GM21381 (cell line): ENCODE results near the gene TRNP1.
A peak's percentile ranks its signal among the peaks of the same experiment; 100 is the strongest.
"Not testable (repeated sequence)": the region's sequence is repeated elsewhere in the genome, so short reads cannot be mapped to it uniquely, and the experiment has no call there.

ENCODE experiments used
- ATAC-seq: cut with Tn5 transposase; IDR thresholded peaks from one replicate; pipeline ENCODE4 v1.9.1; 2021; ENCODE audit warnings: mild to moderate bottlenecking, moderate library complexity; ENCODE audit not compliant: unreplicated experiment

The TRNP1 gene, protein sequence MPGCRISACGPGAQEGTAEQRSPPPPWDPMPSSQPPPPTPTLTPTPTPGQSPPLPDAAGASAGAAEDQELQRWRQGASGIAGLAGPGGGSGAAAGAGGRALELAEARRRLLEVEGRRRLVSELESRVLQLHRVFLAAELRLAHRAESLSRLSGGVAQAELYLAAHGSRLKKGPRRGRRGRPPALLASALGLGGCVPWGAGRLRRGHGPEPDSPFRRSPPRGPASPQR

DNA sequence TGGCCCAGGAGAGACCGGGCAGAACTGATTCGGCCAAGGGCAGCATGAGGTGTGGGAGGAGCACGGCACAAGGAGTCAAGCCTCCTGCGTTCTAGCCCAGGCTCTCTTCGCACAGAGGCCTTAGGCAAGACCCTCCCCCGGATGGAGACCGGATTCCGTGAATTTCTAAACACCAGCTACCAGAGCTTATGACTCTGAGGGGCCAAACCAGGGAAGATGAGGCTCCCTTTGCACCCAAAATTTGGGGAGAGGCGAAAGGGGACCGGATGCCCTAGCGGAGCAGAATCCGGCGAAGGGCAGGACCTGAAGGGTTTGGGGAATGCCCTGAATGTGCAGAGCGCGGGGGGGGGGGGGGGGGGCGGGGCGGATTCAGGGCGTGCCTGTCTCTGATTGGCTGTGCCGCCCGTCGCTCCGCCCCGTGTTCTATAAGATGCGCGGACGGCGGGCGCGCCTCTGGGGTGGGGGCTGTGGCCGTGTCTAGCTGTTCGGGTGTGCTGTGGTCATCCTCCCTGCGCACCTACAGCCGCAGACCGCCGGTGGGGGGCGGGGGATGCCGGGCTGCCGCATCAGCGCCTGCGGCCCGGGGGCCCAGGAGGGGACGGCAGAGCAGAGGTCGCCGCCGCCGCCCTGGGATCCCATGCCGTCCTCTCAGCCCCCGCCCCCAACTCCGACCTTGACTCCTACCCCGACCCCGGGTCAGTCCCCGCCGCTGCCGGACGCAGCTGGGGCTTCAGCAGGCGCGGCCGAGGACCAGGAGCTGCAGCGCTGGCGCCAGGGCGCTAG is at the start of gene TRNP1:
Gene TRNP1, plus strand, starts transcription at position 456 of the 783 bp plus-strand sequence. Its CDS starts 95 bp downstream, at position 551.
- peak; percentile 56 for ATAC-seq

DNA sequence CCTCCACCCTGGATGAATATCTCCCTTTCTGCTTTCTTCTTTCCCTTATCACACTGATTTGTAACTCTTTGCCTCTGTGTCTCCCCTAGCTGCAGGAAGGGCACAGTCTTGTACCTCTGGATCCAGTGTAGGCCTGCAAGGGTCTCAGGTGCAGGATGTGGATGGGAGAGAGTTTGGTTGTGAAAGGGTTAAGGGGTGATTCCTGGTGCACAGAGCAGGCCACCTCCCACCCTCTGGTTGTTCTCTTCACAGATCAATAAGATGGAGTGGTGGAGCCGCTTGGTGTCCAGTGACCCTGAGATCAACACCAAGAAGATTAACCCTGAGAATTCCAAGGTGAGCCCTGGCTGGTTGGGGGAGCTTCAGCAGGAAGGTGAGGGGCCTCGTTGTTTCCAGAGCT is 48.4 kb upstream of the TRNP1 start:
- no peak for ATAC-seq

DNA sequence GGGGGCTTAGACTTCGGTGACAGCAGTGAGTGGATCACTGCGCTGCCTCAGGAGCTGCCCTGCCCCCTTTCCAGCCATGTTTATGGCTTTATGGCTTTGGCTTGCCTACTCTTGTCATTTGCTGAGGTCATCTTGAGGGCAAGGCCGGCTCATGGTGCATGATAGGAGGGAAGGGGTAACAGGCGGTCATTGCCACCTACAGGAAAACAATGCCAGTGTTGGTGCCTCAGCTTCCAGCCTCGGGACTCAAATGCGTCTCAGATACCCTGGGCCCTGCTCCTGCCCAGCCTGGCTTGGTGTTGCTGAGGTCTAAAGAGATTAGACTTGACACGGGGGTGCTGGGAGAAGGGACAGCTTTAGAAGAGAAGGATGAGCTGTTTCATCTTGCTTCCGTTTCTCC is 47.8 kb upstream of the TRNP1 start:
- no peak for ATAC-seq

DNA sequence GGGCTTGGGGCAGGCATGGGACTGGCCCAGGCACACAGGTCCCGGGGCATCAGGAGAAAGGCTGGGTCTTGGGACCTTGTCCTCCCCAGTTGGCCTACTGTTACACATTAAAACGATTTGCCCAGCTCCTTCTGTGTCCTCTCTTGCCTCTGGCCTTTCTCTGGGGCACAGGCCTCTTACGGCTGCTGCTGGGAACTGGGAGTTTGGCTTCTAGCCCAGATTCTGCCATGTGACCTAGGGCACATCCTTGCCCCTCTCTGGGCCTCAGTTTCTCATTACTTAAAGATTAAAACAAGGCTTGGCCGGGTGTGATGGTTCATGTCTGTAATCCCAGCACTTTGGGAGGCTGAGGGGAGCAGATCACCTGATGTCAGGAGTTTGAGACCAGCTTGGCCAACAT is 47.2 kb upstream of the TRNP1 start:
- ATAC-seq: no peak

DNA sequence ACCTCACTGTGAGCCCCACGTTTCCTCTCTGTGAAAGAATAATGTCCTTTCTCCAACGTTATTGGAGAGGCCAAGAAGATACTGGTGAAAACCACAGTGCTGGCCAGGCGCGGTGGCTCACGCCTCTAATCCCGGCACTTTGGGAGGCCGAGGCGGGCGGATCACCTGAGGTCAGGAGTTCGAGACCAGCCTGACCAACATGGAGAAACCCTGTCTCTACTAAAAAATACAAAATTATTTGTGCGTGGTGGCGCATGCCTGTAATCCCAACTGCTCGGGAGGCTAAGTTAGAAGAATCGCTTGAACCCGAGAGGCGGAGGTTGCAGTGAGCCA is 44.8 kb upstream of the TRNP1 start:
- ATAC-seq: not testable (repeated sequence)

DNA sequence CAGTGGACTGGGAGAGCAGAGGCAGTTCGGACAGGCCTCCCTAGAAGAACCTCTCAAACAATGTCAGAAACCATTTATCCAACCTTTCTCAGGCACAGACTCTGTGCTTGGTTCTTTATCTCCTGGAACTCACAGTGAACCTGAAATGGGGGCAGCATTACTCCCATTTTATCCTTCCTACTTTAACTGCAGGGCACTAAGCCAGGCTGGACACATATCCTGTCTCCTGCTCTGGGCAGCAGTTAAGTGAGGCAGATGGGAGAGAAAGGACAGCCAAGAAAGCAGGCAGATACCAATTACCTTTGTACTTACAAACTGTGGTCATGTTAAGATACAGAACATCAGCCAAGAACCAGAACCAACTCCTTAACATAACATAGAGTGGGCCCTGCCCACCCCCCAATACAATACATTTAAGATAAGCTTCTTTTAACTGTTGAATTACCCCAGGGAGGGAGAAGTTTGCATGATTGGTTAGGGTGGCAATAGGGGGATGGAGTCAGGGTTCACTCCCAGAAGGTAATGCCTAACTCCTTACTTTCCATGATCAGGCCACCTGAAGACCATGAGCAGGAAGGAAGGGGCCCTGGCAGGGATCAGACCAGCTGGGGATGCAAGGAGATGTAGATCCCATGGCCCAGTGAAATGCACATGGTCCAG is 44.1 kb upstream of the TRNP1 start:
- ATAC-seq: no peak

DNA sequence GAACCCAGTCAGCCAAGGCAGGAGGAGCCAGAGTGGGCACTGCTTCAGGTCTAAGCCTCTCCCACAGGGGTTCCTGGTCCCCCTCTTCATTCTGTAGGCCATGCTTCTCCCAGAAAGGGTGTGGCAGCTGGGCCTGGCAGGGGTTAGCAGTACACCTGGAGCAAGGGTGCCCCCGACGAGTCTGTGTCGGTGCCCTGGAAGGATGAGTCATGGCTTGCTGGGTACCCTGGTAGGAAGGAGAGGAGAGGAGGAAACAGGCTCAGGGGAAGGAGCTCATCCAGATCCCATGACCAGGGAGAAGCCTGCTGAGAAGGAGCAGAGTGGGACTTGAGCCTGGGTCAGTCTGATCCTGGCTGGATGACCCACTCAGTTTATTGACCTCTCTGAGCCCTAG is 43.6 kb upstream of the TRNP1 start:
- ATAC-seq: no peak

DNA sequence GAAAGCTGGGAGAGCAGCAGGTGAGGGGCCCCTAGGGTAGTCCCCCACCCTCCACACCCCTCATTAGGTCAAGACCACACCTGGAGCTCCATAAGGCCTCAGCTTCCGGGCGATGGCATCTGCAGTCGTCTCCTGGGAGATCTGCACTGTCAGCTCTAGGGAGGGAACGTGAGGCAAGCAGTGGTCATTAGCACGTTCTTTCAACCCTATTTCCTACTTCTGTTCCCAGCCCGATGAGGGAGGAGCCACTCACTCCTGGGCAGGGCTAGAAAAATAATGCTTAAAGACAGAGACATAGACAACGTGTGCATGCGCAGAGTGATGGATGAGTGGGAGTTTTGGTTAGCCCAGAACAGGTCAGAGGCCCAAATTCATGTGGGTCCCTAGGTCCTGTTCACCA is 42.9 kb upstream of the TRNP1 start:
- ATAC-seq: no peak

DNA sequence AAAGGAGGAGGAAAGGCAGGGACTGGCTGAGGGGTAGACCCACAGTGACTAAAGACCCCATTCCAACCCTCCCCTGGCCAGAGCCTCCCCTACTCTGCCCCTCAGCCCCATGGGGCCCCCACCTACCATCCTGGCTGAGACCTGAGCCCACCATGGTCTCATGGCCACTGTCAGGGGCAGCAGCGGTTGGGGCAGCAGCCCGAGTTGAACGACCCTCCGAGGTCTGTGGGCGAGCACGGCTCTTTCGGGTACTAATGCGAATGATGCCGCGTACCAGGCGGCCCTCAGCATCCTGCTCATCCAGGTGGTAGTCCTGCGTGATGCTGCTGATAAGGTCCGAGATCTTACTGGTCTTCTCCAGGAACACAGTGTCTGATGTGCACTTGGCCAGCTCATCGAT is 42.3 kb upstream of the TRNP1 start:
- ATAC-seq: no peak

DNA sequence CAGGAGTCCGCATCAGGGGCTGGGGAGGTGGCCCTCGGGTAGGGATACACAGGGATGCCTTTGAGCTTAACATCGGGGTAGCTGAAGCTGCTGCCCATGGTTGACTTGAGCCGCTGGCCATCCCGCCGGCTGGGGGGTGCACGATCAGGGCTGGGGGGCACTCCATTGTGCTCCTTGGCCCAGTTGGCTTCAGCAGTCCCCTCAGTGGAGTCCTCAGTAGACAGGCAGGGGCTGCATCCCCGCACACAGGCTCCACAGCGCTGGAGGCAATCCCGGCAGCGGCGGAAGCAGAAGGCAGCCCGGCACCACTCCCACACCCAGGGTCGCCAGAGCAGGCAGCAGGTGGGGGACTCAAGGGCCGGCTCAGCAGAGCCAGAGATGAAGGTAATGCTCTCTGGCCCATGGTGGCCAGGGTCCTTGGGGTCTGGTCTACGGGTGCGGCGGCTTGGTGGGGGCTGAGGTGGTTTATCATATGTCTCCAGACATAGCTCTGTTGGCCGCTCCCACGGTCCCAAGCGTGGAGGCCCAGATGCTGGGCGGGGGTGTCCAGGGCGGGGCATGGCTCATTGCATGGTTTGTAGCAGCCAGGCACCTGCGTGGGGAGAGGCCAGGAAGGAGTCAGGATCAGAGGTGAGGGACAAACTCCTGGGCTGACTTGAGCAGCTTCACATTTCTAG is 41.5 kb upstream of the TRNP1 start:
- ATAC-seq: no peak

DNA sequence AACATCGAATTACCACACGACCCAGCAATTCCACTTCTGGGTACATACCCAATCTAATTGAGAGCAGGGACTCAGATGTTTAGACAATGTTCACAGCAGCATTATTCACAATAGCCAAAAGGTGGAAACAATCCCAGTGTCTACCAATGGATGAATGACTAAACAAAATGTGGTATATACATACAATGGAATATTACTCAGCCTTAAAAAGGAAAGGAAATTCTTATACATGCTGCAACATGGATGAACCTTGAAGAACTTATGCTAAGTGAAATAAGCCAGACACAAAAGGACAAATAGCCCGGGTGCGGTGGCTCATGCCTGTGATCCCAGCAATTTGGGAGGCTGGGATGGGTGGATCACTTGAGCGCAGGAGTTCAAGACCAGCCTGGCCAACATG is 40.1 kb upstream of the TRNP1 start:
- no peak for ATAC-seq

DNA sequence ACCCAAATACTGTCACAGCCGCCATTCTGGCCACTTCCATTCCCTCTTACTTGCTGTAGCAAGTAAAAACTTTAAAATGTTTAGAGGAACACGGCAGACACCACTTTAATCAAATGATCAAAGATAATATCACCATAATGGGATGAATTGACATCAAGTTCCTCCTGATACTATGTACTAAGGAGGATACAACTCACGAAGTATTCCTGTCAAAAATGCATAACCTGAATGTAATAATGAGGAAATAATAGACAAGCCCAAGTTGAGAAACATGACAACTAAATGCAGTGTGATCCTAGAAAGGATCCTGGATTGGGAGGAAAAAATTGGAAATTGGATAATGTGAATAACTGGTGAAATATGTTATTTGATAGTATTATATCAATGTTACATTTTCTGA is 37.2 kb upstream of the TRNP1 start:
- no peak for ATAC-seq

DNA sequence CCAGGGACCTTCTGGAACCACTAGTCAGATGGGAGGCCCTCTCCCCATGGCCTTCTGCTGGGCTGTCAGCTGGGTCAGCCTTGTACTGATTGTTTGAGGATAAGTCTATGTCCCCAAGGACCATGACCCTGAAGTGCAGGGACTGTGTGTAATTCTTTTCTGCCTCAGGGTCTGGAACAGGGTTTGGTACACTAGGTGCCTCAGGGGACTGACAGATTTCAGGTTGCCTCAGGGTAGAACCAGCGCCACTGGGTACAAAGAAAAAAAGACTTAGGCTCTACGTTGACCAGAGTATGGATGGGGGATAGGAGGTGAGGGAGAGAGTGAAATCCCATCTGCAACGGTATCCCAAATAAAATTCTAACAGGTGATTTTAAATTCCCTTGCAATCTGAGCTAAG is 36.2 kb upstream of the TRNP1 start:
- ATAC-seq: no peak

DNA sequence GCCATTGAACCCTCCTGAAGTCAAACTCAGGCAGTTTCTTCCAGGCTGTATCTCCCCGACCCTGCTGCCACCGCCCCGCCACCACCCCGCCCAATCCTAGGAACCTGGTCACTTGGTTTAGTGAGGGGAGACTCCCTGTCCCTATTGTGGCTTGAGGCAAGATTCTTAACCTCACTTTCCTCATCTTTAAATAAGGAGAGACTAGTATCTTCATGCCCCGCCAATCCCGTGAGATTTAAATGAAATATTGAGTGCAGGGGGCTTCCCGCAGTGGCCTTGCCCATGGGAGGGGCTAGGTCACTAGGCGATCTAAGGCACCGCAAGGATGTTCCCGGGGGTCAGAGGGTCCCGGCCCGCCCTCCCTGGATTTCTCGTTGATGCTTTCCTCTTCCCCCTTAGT is 34.2 kb upstream of the TRNP1 start:
- no peak for ATAC-seq

DNA sequence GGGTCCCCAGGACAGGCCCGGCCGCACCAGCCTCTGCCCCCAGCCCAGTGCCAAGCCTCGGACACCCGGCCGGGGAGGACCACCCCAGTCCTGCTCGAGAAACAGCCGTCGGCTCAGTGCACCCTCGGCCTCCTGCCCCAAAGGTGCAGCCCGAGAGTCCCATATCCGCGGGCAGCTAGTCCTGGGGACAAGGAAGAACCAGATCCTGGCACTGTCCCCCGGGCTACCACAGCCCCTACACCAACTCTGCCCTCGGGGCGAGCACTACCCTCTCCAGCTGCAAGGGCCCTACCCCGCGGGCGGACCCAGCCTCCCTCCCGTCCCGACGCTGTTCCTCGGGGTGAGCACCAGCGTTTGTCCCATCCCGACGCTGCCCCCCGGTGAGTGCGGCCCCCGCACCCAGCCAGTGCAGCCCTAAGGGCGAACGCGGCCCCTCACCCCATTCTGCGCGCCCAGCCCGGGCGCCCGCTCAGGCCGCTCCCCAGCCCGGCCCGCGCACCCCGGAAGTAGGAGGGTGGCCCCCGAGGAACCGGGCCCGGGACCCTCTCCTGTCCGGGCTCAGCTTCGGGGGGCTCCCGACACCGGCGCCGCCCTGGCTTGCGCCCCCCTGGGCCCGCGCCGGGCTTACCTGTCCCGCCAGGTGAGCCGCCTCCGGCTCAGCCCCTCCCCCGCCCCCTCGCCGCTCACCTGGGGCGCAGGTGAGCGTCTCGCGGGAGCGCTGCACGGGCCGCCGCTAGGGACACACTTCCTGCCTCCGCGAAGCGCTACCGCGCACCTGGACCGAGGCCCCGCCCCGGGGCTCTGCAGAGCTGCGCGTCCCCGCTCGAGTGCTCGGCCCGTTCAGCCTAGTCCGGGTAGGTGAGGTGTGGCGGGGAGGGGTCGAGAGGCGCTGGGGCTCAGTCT is 33.5 kb upstream of the TRNP1 start, which contains the start of gene KDF1:
Gene KDF1, minus strand, starts transcription at position 747 of the 903 bp plus-strand sequence. CDS start 8,088 bp downstream, outside the sequence.
- ATAC-seq: no peak

DNA sequence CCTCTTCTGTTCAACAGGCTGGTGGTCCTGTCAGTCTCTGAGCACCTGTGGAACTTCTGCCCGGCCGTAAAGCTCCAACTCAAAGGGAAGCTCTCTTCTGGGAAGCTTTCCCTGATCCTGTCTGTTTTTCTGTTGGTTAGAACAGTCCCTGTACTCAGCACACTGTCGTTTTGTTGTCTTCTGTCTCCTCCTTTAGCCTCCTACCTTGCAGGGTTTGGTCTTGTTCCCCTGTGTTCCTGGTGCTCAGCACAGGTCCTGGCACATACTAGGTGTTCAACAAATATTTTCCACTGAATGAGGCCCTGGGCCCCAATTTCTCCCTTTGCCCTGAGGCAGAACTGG is 32.9 kb upstream of the TRNP1 start:
- no peak for ATAC-seq

DNA sequence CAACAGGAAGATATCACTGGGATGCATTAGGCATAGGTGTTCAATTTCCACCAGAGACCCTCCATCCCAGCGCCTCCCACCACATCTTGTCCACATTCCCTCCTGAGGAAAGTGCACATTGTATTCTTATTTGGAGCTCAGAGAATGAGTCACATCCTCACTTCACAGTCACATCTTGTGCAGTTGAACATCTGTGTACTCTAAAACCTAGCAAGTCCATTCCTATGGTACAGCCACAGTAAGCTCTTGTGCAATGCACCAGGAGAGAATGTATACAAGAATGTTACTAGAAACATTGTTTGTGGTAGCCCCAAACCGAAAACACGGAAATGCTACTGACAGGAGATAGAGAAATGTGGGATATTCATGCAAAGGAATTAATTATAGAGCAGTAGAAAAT is 31.7 kb upstream of the TRNP1 start:
- ATAC-seq: no peak

DNA sequence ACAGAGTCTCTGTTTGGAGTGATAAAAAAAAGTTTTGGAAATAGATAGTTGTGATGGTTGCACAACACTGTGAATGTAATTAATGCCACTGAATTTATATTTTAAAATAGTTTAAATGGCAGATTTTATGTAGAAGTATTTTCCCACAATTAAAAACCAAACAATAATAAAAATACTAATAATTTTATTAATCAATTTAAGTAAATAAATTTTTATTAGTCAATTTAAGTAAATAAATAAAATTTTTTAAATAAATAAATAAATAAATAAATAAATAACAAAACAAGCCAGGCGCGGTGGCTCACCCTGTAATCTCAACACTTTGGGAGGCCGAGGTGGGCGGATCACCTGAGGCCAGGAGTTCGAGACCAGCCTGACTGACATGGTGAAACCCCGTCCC is 28.3 kb upstream of the TRNP1 start:
- no peak for ATAC-seq

DNA sequence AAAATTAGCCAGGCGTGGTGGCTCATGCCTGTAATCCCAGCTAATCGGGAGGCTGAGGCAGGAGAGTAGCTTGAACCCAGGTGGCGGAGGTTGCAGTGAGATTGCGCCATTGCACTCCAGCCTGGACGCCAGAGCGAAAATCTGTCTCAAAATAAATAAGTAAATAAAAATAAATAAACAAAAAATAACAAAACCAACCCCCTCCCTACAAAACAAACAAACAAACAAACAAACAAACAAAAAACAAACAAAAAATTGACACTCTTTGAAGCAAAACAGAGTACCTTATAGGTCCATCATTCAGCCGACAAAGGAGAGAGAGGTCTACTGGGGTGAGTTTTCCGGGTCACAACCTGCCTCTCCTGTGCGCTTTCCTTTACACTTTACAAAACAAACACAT is 27.9 kb upstream of the TRNP1 start:
- no peak for ATAC-seq

DNA sequence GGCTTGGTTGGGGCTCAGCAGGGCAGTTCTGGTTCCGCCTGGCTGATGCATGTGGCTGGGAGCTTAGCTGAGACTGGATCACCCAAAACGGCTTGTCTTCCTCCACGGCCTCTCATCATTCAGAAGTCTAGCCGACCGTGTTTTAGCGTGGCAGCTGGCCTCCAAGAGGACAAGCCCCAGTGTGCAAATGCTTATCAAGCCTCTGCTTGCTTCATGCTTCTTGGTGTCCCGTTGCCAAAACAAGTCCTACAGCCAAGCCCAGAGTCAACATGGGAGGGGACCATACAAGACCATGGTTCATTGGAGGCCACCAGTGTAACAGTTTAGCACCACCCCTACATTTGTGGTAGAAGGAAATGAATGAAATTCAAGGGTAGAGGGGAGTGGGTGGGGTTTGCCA is 22.7 kb upstream of the TRNP1 start:
- no peak for ATAC-seq

DNA sequence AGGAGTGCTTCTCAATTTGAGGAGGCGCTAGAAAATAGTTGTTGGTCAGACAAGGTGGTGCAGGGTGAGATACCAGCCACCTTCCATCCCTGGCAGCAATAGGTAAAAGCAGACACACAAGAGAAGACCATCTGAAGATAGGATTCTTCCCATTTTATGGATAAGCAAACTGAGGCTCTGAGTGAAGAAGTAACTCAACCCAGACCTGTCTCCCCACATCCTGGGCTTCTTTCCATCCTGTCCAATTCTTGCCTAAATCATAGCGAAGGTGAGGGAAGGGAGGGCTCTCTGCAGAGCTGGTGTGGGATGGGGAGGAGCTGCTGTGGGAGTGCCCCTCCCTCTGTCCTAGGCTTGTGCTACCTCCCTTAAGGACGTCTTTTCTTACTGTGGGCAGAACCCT is 21.9 kb upstream of the TRNP1 start:
- ATAC-seq: no peak
